SKM-1 treated with dmso at 0.1 percent for 144 hours (cell line): ENCODE measurements around the gene MAD1L1.

ENCODE experiments used
- DNase-seq: peaks from one replicate; lab custom pipeline; 2025; ENCODE audit not compliant: unreplicated experiment; lab: John Stamatoyannopoulos, UW

MAD1L1 gene

GRCh38 chr7:2106440-2106839, 126.3 kb downstream of the MAD1L1 start:
- no peak for DNase-seq

- no peak for DNase-seq
Observed at GRCh38 chr7:2105917-2106316, 126.8 kb downstream of the MAD1L1 start.

GRCh38 chr7:2105280-2105679, 127.5 kb downstream of the MAD1L1 start:
- no peak for DNase-seq

- no peak for DNase-seq
Observed at GRCh38 chr7:2104716-2105115, 128.0 kb downstream of the MAD1L1 start.

GRCh38 chr7:2104107-2104710, 128.5 kb downstream of the MAD1L1 start:
- DNase-seq, result no peak

GRCh38 chr7:2103071-2103898, 129.5 kb downstream of the MAD1L1 start:
- no peak for DNase-seq

GRCh38 chr7:2102375-2102723, 130.4 kb downstream of the MAD1L1 start:
- DNase-seq, result no peak

- DNase-seq, result no peak
Observed at GRCh38 chr7:2101630-2102374, 130.9 kb downstream of the MAD1L1 start.

- no peak for DNase-seq
Observed at GRCh38 chr7:2100278-2101208, 132.2 kb downstream of the MAD1L1 start.

- DNase-seq, result no peak
Observed at GRCh38 chr7:2099048-2099957, 133.4 kb downstream of the MAD1L1 start.

- no peak for DNase-seq
Observed at GRCh38 chr7:2098496-2098895, 134.2 kb downstream of the MAD1L1 start.

GRCh38 chr7:2098056-2098455, 134.7 kb downstream of the MAD1L1 start:
- DNase-seq, result no peak

- no peak for DNase-seq
Observed at GRCh38 chr7:2097492-2097891, 135.3 kb downstream of the MAD1L1 start.

GRCh38 chr7:2096692-2097387, 135.9 kb downstream of the MAD1L1 start:
- no peak for DNase-seq

GRCh38 chr7:2095436-2095835, 137.3 kb downstream of the MAD1L1 start:
- DNase-seq, result no peak

GRCh38 chr7:2094454-2095045, 138.2 kb downstream of the MAD1L1 start:
- no peak for DNase-seq

- no peak for DNase-seq
Observed at GRCh38 chr7:2093843-2094220, 138.9 kb downstream of the MAD1L1 start.

- DNase-seq, result no peak
Observed at GRCh38 chr7:2093215-2093842, 139.4 kb downstream of the MAD1L1 start.

GRCh38 chr7:2092279-2092678, 140.5 kb downstream of the MAD1L1 start:
- no peak for DNase-seq
